HG03439 (cell line): ENCODE measurements around the gene DAB1.

Experiments
- ATAC-seq: cut with Tn5 transposase; IDR thresholded peaks from one replicate; pipeline ENCODE4 v1.9.1; 2021; ENCODE audit warnings: mild to moderate bottlenecking, moderate library complexity; ENCODE audit not compliant: unreplicated experiment

Gene DAB1

DNA sequence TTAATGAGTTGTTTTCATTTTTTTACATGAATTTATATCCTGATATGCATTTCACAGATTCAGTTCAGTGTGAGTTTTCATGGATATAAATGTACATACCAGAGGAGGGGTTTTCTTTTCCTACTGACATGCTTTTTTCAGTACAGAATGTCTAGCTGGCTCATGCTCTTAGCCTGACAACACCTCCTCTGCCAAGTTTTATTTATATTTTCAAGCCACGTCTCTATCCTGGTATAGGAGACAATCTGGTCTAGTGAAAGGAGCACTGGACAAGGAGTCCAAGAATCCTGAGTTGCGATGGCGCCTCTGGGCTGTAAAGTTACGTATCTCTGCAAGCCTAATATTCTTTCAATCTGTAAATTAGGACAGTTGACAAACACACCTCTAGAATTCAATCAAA is 4.9 kb downstream of the DAB1 start:
- no peak for ATAC-seq

DNA sequence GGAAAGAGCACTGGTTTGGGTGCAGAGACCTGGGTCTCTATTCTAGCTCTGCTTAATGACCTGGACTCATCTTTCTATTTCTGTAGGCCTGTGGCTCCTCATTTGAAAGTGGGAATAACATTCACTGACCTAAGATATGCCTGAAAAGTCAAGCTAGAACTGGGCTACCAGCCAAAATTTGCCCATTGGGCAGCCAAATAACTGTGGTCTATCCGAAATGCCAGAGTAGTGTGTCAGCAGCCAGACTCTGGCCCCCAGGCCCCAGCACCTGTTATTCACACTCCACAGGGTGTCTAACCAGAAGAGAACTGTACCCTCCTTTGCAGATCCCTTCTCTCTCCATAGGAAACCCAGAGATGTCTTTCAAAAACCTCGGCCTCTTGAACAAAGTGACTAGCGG is 12.6 kb downstream of the DAB1 start:
- ATAC-seq, result no peak

DNA sequence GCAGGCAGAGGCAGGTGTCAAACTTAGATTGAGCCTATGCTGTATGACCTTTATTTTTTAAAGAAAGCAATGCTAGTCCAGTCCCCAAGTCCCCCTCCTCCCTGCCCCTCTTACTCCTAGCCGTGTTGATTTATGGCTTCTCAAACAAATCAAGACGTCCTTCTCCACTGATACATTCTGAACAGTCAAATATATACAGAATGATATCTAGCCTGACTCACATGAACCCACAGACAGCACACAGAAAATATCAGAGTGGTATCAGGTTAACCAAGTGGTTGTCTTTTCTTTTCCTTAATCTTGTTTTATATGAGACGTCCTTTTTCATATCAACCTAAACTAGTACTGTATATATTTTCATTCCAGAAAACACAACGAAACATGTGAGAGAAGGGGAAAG is 13.4 kb downstream of the DAB1 start:
- ATAC-seq, result no peak

DNA sequence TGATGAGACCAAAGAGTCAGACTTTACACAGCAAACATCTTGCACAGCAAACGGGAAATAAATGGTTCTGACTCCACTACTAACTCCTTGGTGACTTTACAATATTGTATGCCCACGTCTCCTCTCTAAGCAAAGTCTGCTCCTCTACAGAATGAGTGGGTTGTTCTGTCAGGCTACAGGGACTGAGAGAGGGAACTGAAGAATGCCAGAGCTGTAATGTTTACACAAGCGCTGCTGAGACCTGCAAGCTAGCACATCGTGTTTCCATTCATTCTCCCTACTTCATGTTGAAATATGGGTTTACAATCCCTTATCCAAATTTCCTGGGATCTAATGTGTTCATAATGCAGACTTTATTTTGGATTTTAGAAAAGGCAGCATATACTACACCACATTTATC is 15.9 kb downstream of the DAB1 start:
- no peak for ATAC-seq

DNA sequence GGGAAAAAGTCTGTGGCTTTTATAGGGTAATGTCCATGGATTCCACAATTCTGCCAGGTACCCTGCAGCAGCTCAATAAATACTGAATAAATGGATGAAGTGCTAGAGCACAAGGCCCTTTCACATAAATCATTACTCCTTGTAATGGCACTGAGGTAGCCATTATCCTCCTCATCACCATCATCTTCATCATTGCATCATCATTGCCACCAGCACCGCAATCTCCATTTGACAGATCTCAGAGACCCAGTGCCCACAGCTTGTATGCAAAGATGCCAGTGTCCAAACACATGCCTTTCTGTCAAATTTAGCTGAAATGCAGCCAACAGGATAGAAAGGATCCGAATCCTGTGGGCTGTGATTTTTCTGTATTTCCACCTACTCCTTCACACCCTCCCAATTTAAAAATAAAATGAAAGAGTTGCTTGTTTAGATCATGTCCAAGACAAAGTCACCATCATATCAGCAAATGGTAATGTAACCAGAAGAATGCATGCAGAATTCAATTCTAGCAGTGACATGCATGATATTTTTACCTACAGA is 17.4 kb downstream of the DAB1 start:
- ATAC-seq, result no peak

GRCh38 chr1:57404884-57405283 is 19.0 kb downstream of the DAB1 start:
- no peak for ATAC-seq

- no peak for ATAC-seq
Measured at GRCh38 chr1:57403201-57403600, 20.7 kb downstream of the DAB1 start.

DNA sequence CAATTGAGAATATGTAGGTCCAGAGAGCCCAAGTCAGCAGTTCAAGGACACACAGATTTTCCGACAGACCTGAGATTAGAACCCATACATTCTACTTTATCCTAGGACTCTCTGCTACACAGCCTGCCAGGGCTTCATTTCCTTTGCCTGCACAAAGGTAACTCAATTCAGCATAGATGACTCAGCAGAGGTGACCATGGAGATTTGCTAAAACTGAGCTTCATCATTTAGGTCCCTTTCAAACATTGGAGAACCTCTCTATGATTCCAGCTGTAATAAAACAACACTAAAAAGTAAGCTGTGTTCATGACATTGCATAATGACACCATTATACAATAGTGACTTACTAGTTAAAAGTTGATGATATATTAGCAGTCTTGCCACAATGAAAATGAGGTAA is 22.2 kb downstream of the DAB1 start:
- ATAC-seq, result no peak

DNA sequence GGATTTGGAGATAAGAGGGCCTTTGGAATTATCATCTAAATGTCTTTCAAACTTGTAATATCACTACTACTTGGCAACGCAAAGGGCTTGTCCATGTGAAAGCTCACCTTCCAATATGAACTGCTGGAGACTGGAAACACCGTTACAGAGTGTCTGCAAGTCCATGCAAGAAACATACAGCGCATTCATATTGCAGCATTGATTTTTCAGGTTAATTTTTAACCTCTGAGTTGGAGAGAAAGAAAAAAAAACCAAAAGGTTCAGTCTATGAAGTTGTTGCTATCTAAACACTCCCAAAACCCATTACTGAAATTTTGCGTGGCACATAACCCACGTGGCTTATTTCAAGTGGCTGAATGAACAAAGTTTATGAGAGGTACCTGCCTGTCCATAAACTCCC is 23.8 kb downstream of the DAB1 start:
- no peak for ATAC-seq

DNA sequence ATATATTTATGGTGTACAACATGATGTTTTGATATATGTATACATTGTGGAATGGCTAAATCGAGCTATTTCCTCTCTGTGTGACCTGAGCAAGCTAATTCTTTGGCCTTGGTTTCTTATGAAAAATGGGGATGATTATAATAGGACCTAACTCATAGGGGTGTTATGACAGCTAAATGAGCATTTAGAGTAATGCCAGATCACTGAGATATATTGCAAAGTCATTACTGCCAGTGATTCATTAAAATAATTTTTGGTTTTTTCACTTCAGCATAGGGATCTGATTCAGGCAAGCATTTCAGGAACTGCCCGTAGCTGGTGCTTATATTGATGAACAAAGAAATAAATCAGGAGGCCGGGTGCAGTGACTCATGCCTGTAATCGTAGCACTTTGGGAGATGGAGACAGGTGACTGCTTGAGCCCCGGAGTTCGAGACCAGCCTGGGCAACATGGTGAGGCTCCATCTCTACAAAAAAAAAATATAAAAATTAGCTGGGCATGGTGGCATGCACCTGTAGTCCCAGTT is 30.7 kb downstream of the DAB1 start:
- ATAC-seq, result no peak

GRCh38 chr1:57385336-57385735 is 38.5 kb downstream of the DAB1 start:
- ATAC-seq, result no peak

DNA sequence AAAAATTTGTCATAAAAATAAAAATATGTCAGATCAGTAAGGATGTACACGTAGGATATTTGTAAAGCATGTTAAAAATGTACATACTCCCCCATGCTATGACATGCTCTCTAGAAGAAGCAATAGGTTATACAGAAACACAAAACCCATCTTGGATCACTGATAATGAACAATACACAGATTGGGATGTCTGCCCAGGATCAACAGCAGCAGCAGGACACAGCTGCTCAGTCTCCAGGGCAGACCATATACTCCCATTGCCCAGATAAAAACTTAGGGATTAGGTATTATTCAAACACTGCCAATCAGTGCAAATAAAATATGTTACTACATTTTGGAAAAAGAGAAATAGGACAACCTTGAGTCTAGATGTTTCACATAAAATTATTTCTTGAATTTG is 39.0 kb downstream of the DAB1 start:
- ATAC-seq, result no peak

- ATAC-seq, result no peak
Measured at GRCh38 chr1:57384284-57384683, 39.6 kb downstream of the DAB1 start.

GRCh38 chr1:57381871-57382270 is 42.0 kb downstream of the DAB1 start:
- no peak for ATAC-seq

GRCh38 chr1:57381426-57381825 is 42.4 kb downstream of the DAB1 start:
- ATAC-seq, result no peak

DNA sequence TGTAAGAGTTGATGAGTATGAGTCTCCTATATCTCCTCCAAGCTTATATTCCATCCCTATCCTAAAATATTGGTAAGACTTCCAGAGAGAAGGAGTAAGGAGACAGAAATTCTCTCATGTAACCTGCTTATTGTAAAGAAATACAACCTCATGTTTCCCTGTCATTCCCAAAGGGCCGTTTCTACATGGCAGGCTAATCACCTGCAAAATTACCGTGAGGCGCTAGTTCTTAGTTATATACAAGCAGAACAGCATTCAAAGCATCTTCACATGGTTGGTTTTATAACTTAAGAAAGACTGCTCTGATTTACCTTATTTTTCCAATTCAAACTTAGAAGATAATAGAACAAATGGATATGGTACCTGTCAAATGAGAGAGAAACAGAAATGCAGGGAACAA is 42.9 kb downstream of the DAB1 start:
- no peak for ATAC-seq

DNA sequence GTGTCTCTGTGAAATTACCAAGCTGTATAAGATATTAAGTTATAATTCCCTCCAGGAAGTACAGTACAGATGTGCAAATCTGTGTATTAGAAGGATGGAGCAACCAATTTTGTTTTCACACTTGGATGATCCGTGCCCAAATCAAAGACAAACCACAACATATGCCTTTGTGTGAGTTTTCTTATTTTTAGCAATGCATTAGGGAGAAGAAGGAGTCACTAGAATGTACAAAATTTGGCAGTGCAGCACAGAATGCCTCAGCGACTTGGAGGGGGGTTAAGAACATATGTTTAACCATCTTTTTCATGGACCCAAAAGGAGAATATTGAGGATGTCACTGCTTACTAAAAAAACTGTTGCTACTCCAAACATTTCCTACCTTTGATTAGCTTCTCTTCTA is 45.3 kb downstream of the DAB1 start:
- no peak for ATAC-seq

DNA sequence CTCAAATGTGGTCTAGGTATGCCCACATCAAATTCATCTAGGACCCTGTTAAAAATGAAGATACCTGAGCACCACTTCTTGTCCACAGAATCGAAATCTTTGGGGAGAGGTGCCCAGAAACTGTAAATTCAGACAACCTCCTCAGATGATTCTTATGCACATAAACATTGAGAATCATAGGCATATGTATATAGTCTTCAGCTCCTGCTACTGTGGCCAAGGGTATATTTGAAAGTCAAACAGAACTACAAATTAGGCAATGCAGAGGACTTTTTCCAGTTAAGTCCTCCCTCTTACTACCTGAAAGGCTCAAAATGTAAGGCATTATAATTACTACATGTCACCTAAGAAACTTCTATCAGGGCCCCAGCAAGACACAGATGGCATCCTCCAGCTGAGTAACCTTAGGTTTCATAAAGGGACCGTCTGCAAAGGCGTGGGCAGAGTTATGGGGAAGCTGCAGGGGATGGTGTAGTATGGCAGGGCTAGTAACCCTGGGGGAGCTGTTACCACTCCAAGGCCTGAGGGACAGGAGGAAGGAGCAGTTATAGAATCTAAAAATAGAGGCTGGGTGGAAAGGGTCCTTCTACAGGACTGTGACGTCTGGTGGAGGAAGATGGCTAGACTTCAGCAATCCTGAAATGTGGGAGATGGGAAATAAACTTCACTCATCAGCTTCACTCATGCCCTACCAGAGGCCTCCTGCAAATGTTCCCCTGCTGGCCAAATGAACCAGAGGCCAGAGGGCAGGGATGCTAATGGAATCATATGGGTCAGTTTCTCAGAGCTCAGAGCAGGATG is 46.3 kb downstream of the DAB1 start:
- ATAC-seq, result no peak

- no peak for ATAC-seq
Measured at GRCh38 chr1:57376041-57376440, 47.8 kb downstream of the DAB1 start.

GRCh38 chr1:57369889-57370288 is 54.0 kb downstream of the DAB1 start:
- ATAC-seq, result no peak

DNA sequence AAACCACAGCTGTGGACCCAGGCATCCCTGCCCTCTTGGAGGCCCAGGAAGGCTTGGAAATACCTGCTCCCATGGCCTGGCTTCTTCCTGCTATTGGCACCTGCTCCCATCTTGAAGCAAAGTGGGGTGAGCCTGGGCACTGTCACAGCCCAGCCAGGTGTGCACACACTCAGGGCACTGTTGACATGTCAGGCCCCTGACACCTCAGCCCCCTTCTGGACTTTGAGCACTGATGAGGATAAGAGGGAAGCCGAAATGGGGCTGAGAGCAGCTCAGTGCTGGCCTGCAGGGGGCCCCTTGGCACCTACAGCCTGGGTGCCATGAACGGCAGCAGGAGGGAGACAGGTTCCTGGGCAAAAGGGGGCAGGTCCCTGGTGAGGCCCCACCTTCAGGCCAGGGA is 55.9 kb downstream of the DAB1 start:
- ATAC-seq, result no peak

- no peak for ATAC-seq
Measured at GRCh38 chr1:57363643-57364042, 60.2 kb downstream of the DAB1 start.

DNA sequence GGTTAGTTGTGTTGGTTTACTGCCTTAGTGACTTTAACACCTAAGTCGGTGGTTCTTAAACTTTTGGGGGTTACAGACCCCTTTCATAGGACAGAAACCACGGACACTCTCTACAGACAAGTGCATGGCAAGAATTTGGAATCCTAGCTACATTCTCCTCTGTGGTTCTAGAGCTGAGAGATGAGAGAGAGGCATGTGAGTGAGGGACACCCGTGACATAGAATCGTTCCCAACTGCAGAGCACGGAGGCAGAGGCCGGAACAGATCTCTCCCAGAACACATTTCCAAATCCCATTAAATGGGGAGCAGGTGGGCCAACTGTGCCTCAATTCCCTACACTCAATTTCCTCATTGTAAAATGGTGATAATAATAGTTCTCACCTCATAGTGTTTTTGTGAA is 60.7 kb downstream of the DAB1 start:
- ATAC-seq, result no peak
